ENCODE data around the gene SAMD13.
A peak's percentile ranks its signal among the peaks of the same experiment; 100 is the strongest.

SAMD13 gene

GRCh38 chr1:84301004-84301784, at the start of gene SAMD13:
TSS of gene SAMD13 (plus strand) at chr1:84301708. CDS start at chr1:84303235, 1,527 bp downstream.
- Mint-ChIP-seq H3K4me1 (peaks cover 12 to 30% of the 10 kb centered on the region in 2 donors), H3K27ac (no peak within 1 kb of the TSS), H3K27me3 (peaks cover 0 to 5% of the 10 kb centered on the region in 2 donors), H3K36me3 (peaks cover 0 to 5% of the 10 kb centered on the region in 2 donors), H3K9me3 (peaks cover 0 to 1% of the 10 kb centered on the region in 2 donors), H3K4me3 (peak within 1 kb of the TSS; percentile 63 to 81)
- DNase-seq: peak; percentile 9
- peak in 1 of 2 donors; percentile 25 for ATAC-seq (replicated peaks)

GRCh38 chr1:84253036-84253435, 48.5 kb upstream of the SAMD13 start:
- Mint-ChIP-seq H3K27ac (no peak overlapping the region), H3K4me3 (no peak overlapping the region), H3K36me3 (peaks cover 0 to 2% of the 10 kb centered on the region in 2 donors), H3K4me1 (no peaks in the 10 kb centered on the region), H3K9me3 (peaks cover 8 to 10% of the 10 kb centered on the region in 2 donors), H3K27me3 (no peaks in the 10 kb centered on the region)
- no peak for DNase-seq
- no peak for ATAC-seq (replicated peaks)

GRCh38 chr1:84253891-84254290, 47.6 kb upstream of the SAMD13 start:
- no peak for DNase-seq
- Mint-ChIP-seq H3K36me3 (peaks cover 0 to 2% of the 10 kb centered on the region in 2 donors), H3K27me3 (no peaks in the 10 kb centered on the region), H3K27ac (no peak overlapping the region), H3K4me1 (no peaks in the 10 kb centered on the region), H3K9me3 (peaks cover 8 to 10% of the 10 kb centered on the region in 2 donors), H3K4me3 (no peak overlapping the region)
- ATAC-seq (replicated peaks): no peak

- Mint-ChIP-seq H3K9me3 (peaks cover 8 to 10% of the 10 kb centered on the region in 2 donors), H3K4me3 (no peak overlapping the region), H3K4me1 (no peaks in the 10 kb centered on the region), H3K27me3 (no peaks in the 10 kb centered on the region), H3K27ac (no peak overlapping the region), H3K36me3 (peaks cover 0 to 2% of the 10 kb centered on the region in 2 donors)
- DNase-seq: no peak
- no peak for ATAC-seq (replicated peaks)
Measured at GRCh38 chr1:84254703-84255238, 46.7 kb upstream of the SAMD13 start.

- no peaks in the 10 kb centered on the region for H3K27me3 Mint-ChIP-seq
- H3K4me1 Mint-ChIP-seq: no peaks in the 10 kb centered on the region
- no peak overlapping the region for H3K4me3 Mint-ChIP-seq
- H3K36me3 Mint-ChIP-seq: peaks cover 0 to 2% of the 10 kb centered on the region in 2 donors
- ATAC-seq (replicated peaks) (no peak), DNase-seq (no peak)
- peaks cover 5 to 6% of the 10 kb centered on the region in 2 donors for H3K9me3 Mint-ChIP-seq
- H3K27ac Mint-ChIP-seq: no peak overlapping the region
Measured at GRCh38 chr1:84255582-84255981, 45.9 kb upstream of the SAMD13 start.

GRCh38 chr1:84257617-84258016, 43.9 kb upstream of the SAMD13 start:
- Mint-ChIP-seq H3K27ac (no peak overlapping the region), H3K27me3 (no peaks in the 10 kb centered on the region), H3K4me1 (no peaks in the 10 kb centered on the region), H3K36me3 (no peaks in the 10 kb centered on the region), H3K9me3 (no peaks in the 10 kb centered on the region), H3K4me3 (no peak overlapping the region)
- no peak for DNase-seq
- no peak for ATAC-seq (replicated peaks)

- no peak overlapping the region for H3K4me3 Mint-ChIP-seq
- H3K27ac Mint-ChIP-seq: no peak overlapping the region
- no peaks in the 10 kb centered on the region for H3K9me3 Mint-ChIP-seq
- no peak for ATAC-seq (replicated peaks)
- H3K36me3 Mint-ChIP-seq: no peaks in the 10 kb centered on the region
- H3K27me3 Mint-ChIP-seq: no peaks in the 10 kb centered on the region
- no peaks in the 10 kb centered on the region for H3K4me1 Mint-ChIP-seq
- no peak for DNase-seq
Measured at GRCh38 chr1:84259376-84259775, 42.1 kb upstream of the SAMD13 start.

- no peaks in the 10 kb centered on the region for H3K4me1 Mint-ChIP-seq
- H3K9me3 Mint-ChIP-seq: no peaks in the 10 kb centered on the region
- no peaks in the 10 kb centered on the region for H3K36me3 Mint-ChIP-seq
- H3K27ac Mint-ChIP-seq: no peak overlapping the region
- DNase-seq: no peak
- no peaks in the 10 kb centered on the region for H3K27me3 Mint-ChIP-seq
- ATAC-seq (replicated peaks): no peak
- no peak overlapping the region for H3K4me3 Mint-ChIP-seq
Measured at GRCh38 chr1:84259989-84260388, 41.5 kb upstream of the SAMD13 start.

- DNase-seq (no peak), ATAC-seq (replicated peaks) (no peak)
- H3K27ac Mint-ChIP-seq: no peak overlapping the region
- no peaks in the 10 kb centered on the region for H3K4me1 Mint-ChIP-seq
- no peaks in the 10 kb centered on the region for H3K27me3 Mint-ChIP-seq
- H3K36me3 Mint-ChIP-seq: no peaks in the 10 kb centered on the region
- no peaks in the 10 kb centered on the region for H3K9me3 Mint-ChIP-seq
- no peak overlapping the region for H3K4me3 Mint-ChIP-seq
Measured at GRCh38 chr1:84260852-84261518, 40.5 kb upstream of the SAMD13 start.

GRCh38 chr1:84264961-84265360, 36.5 kb upstream of the SAMD13 start:
- no peaks in the 10 kb centered on the region for H3K27me3 Mint-ChIP-seq
- ATAC-seq (replicated peaks): no peak
- no peaks in the 10 kb centered on the region for H3K36me3 Mint-ChIP-seq
- DNase-seq: no peak
- H3K27ac Mint-ChIP-seq: no peak overlapping the region
- no peak overlapping the region for H3K4me3 Mint-ChIP-seq
- H3K9me3 Mint-ChIP-seq: no peaks in the 10 kb centered on the region
- no peaks in the 10 kb centered on the region for H3K4me1 Mint-ChIP-seq

- Mint-ChIP-seq H3K27ac (no peak overlapping the region), H3K4me1 (peaks cover 1 to 3% of the 10 kb centered on the region in 2 donors), H3K9me3 (no peaks in the 10 kb centered on the region), H3K4me3 (no peak overlapping the region), H3K36me3 (no peaks in the 10 kb centered on the region), H3K27me3 (no peaks in the 10 kb centered on the region)
- DNase-seq (no peak), ATAC-seq (replicated peaks) (no peak)
Measured at GRCh38 chr1:84265867-84266266, 35.6 kb upstream of the SAMD13 start.

GRCh38 chr1:84266748-84267147, 34.8 kb upstream of the SAMD13 start:
- DNase-seq (no peak), ATAC-seq (replicated peaks) (no peak)
- no peaks in the 10 kb centered on the region for H3K27me3 Mint-ChIP-seq
- H3K4me1 Mint-ChIP-seq: peaks cover 10 to 12% of the 10 kb centered on the region in 2 donors
- H3K27ac Mint-ChIP-seq: no peak overlapping the region
- no peaks in the 10 kb centered on the region for H3K36me3 Mint-ChIP-seq
- H3K9me3 Mint-ChIP-seq: no peaks in the 10 kb centered on the region
- no peak overlapping the region for H3K4me3 Mint-ChIP-seq

GRCh38 chr1:84267476-84267875, 34.0 kb upstream of the SAMD13 start:
- H3K4me3 Mint-ChIP-seq: no peak overlapping the region
- no peaks in the 10 kb centered on the region for H3K9me3 Mint-ChIP-seq
- no peak for ATAC-seq (replicated peaks)
- H3K36me3 Mint-ChIP-seq: no peaks in the 10 kb centered on the region
- no peaks in the 10 kb centered on the region for H3K27me3 Mint-ChIP-seq
- no peak for DNase-seq
- H3K4me1 Mint-ChIP-seq: peaks cover 14 to 18% of the 10 kb centered on the region in 2 donors
- no peak overlapping the region for H3K27ac Mint-ChIP-seq

- H3K27me3 Mint-ChIP-seq: no peaks in the 10 kb centered on the region
- H3K4me1 Mint-ChIP-seq: peaks cover 16 to 25% of the 10 kb centered on the region in 2 donors
- H3K27ac Mint-ChIP-seq: no peak overlapping the region
- ATAC-seq (replicated peaks): no peak
- no peak for DNase-seq
- no peak overlapping the region for H3K4me3 Mint-ChIP-seq
- H3K36me3 Mint-ChIP-seq: no peaks in the 10 kb centered on the region
- no peaks in the 10 kb centered on the region for H3K9me3 Mint-ChIP-seq
Measured at GRCh38 chr1:84268346-84268745, 33.2 kb upstream of the SAMD13 start.

GRCh38 chr1:84269306-84269705, 32.2 kb upstream of the SAMD13 start:
- no peak for ATAC-seq (replicated peaks)
- H3K9me3 Mint-ChIP-seq: no peaks in the 10 kb centered on the region
- H3K27ac Mint-ChIP-seq: no peak overlapping the region
- no peak overlapping the region for H3K4me3 Mint-ChIP-seq
- no peak for DNase-seq
- H3K36me3 Mint-ChIP-seq: no peaks in the 10 kb centered on the region
- H3K27me3 Mint-ChIP-seq: no peaks in the 10 kb centered on the region
- peaks cover 16 to 25% of the 10 kb centered on the region in 2 donors for H3K4me1 Mint-ChIP-seq

All from stimulated activated naive B cell treated with anti-CD40 and anti-IgM and Interleukin-4, amounts not matched to agents 10 μg/mL and 1 μg/mL and 100 μg/mL, for 72 hours (primary cell).